Mesendoderm (in vitro differentiated cells): ENCODE data around the gene MUC2.

Source experiments
- DNase-seq: peaks from one replicate; pipeline ENCODE4 v3.0.0; 2013
- H2AK5ac ChIP-seq: 2 replicates; pipeline ENCODE4 v1.6.1; 2013; ENCODE audit warnings: low read length, inconsistent platforms
- H2BK120ac ChIP-seq: 2 replicates; pipeline ENCODE4 v1.6.1; 2013; ENCODE audit warnings: low read depth, mild to moderate bottlenecking, low read length, moderate library complexity, mixed read lengths
- H2BK15ac ChIP-seq: replicated peaks from 2 replicates; pipeline ENCODE4 v1.6.1; 2013; ENCODE audit warnings: low read depth, mild to moderate bottlenecking, moderate library complexity
- H2BK5ac ChIP-seq: 2 replicates; pipeline ENCODE4 v1.6.1; 2013; ENCODE audit warnings: low read length, inconsistent platforms
- H3K18ac ChIP-seq: 2 replicates; pipeline ENCODE4 v1.6.1; 2013; ENCODE audit warnings: mild to moderate bottlenecking, low read length, mixed read lengths
- H3K23ac ChIP-seq: one replicate; pipeline ENCODE4 v1.6.1; 2013; ENCODE audit warnings: low read length
- H3K27ac ChIP-seq: 2 replicates; pipeline ENCODE4 v1.5.1; 2013; ENCODE audit warnings: low read depth, mild to moderate bottlenecking, inconsistent platforms, low read length, moderate library complexity
- H3K27me3 ChIP-seq: 2 replicates; pipeline ENCODE4 v1.6.1; 2013; ENCODE audit warnings: low read length, control low read depth, mild to moderate bottlenecking, inconsistent platforms; ENCODE audit not compliant: insufficient read depth, poor library complexity
- H3K36me3 ChIP-seq: 2 replicates; pipeline ENCODE4 v1.6.1; 2013; ENCODE audit warnings: low read length, inconsistent platforms; ENCODE audit not compliant: control insufficient read depth, insufficient read depth
- H3K4ac ChIP-seq: one replicate; pipeline ENCODE4 v1.6.1; 2013; ENCODE audit warnings: low read depth, mild to moderate bottlenecking, low read length, moderate library complexity
- H3K4me1 ChIP-seq: 2 replicates; pipeline ENCODE4 v1.6.1; 2013; ENCODE audit warnings: low read depth, low read length, inconsistent platforms; ENCODE audit not compliant: control insufficient read depth
- H3K4me2 ChIP-seq: 2 replicates; pipeline ENCODE4 v1.6.1; 2013; ENCODE audit warnings: low read length
- H3K4me3 ChIP-seq: 2 replicates; pipeline ENCODE4 v1.5.1; 2013; ENCODE audit warnings: mild to moderate bottlenecking, low read length
- H3K56ac ChIP-seq: one replicate; pipeline ENCODE4 v1.6.1; 2013; ENCODE audit warnings: low read length
- H3K79me1 ChIP-seq: 2 replicates; pipeline ENCODE4 v1.6.1; 2013; ENCODE audit warnings: low read length, inconsistent platforms
- H3K79me2 ChIP-seq: 2 replicates; pipeline ENCODE4 v1.6.1; 2013; ENCODE audit warnings: mild to moderate bottlenecking, low read length; ENCODE audit not compliant: control insufficient read depth, insufficient read depth
- H3K9ac ChIP-seq: 2 replicates; pipeline ENCODE4 v1.6.1; 2013; ENCODE audit warnings: low read length, inconsistent platforms
- H4K5ac ChIP-seq: one replicate; pipeline ENCODE4 v1.6.1; 2013; ENCODE audit warnings: low read length
- H4K8ac ChIP-seq: one replicate; pipeline ENCODE4 v1.6.1; 2013; ENCODE audit warnings: low read depth, mild to moderate bottlenecking, control low read depth, low read length, moderate library complexity
- WGBS: extraction: QIAGEN DNeasy Blood & Tissue Kit; methylation state at CpG from one replicate; pipeline ENCODE4 v1.1.7; 2013; ENCODE audit warnings: low lambda C conversion rate, missing lambda C conversion rate; ENCODE audit not compliant: insufficient coverage; ENCODE audit errors: extremely low coverage; 5-methylcytosine and 5-hydroxymethylcytosine counted together

MUC2 gene

DNA sequence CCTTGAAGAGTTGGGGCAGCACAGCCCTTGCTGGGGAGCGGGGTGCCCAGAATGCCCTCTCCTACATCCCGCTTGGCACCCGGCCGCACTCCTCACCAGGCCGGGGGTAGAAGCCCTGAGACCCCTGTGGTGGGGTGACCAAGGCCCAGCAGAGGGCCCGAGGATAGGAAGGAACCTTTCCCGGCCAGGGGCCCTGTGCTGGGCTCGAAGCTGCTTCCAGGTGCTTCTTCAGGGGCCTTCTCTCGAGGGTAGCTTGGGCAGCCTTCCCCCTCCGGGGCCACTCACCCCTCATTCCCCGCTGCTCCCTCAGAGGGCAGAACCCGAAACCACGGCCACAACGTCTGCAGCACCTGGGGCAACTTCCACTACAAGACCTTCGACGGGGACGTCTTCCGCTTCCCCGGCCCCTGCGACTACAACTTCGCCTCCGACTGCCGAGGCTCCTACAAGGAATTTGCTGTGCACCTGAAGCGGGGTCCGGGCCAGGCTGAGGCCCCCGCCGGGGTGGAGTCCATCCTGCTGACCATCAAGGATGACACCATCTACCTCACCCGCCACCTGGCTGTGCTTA, 752 bp downstream of the MUC2 start:
- Histone ChIP-seq H3K79me2 (no peaks in the 10 kb centered on the region), H2AK5ac (no peak overlapping the region), H3K4me2 (no peak overlapping the region), H3K56ac (no peak overlapping the region), H3K36me3 (no peaks in the 10 kb centered on the region), H3K9ac (no peak overlapping the region), H2BK5ac (no peak overlapping the region), H4K5ac (no peak overlapping the region), H4K8ac (no peak overlapping the region), H3K27me3 (no peaks in the 10 kb centered on the region), H2BK15ac (no peak overlapping the region), H3K79me1 (no peaks in the 10 kb centered on the region), H3K4me1 (no peaks in the 10 kb centered on the region), H3K18ac (no peak overlapping the region), H3K23ac (no peak overlapping the region), H3K27ac (no peak overlapping the region), H3K4ac (no peak overlapping the region), H2BK120ac (no peak overlapping the region), H3K4me3 (no peak overlapping the region)
- no peak for DNase-seq
- no CpG with 5 or more reads among the region's 28 CpGs for WGBS

- Histone ChIP-seq H3K79me2 (no peaks in the 10 kb centered on the region), H3K27me3 (no peaks in the 10 kb centered on the region), H3K4ac (no peak overlapping the region), H2BK5ac (no peak overlapping the region), H3K23ac (no peak overlapping the region), H3K56ac (no peak overlapping the region), H3K4me3 (no peak overlapping the region), H3K4me1 (no peaks in the 10 kb centered on the region), H3K9ac (no peak overlapping the region), H3K79me1 (no peaks in the 10 kb centered on the region), H3K36me3 (no peaks in the 10 kb centered on the region), H2BK120ac (no peak overlapping the region), H4K8ac (no peak overlapping the region), H2AK5ac (no peak overlapping the region), H2BK15ac (no peak overlapping the region), H3K4me2 (no peak overlapping the region), H4K5ac (no peak overlapping the region), H3K27ac (no peak overlapping the region), H3K18ac (no peak overlapping the region)
- no CpG with 5 or more reads among the region's 18 CpGs for WGBS
- DNase-seq = no peak
Measured at GRCh38 chr11:1076061-1076665, 1.5 kb downstream of the MUC2 start.

DNA sequence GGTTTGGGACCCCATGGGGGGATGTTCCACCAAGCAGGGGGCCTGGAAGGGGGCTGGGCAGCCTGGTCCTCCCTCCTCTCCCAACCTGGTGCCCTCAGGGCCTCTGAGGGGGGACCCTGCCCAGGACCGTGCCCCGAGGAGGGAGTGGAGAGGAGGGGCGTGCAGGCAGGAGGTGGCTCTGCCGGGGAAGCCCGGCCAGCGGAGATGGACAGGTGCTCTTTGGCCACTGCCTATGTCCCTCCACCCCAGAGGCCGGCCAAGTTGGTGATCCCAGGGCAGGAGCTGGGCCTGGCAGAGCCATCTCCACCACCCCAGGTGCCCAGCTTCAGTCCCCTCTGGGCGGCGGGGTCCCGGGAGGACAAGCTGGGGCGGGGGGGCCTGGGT, 2.4 kb downstream of the MUC2 start:
- Histone ChIP-seq H3K36me3 (no peaks in the 10 kb centered on the region), H3K9ac (no peak overlapping the region), H3K18ac (no peak overlapping the region), H3K79me2 (no peaks in the 10 kb centered on the region), H3K27ac (no peak overlapping the region), H3K4me3 (no peak overlapping the region), H3K79me1 (no peaks in the 10 kb centered on the region), H4K8ac (no peak overlapping the region), H3K23ac (no peak overlapping the region), H4K5ac (no peak overlapping the region), H3K56ac (no peak overlapping the region), H2AK5ac (no peak overlapping the region), H2BK120ac (no peak overlapping the region), H2BK15ac (no peak overlapping the region), H3K4me2 (no peak overlapping the region), H3K4me1 (no peaks in the 10 kb centered on the region), H3K4ac (no peak overlapping the region), H3K27me3 (no peaks in the 10 kb centered on the region), H2BK5ac (no peak overlapping the region)
- DNase-seq = no peak
- no CpG with 5 or more reads among the region's 11 CpGs for WGBS

- Histone ChIP-seq H3K36me3 (no peaks in the 10 kb centered on the region), H3K79me1 (no peaks in the 10 kb centered on the region), H3K23ac (no peak overlapping the region), H3K79me2 (no peaks in the 10 kb centered on the region), H3K4ac (no peak overlapping the region), H3K27me3 (no peaks in the 10 kb centered on the region), H3K18ac (no peak overlapping the region), H2BK120ac (no peak overlapping the region), H3K27ac (no peak overlapping the region), H4K8ac (no peak overlapping the region), H3K4me3 (no peak overlapping the region), H2AK5ac (no peak overlapping the region), H3K9ac (no peak overlapping the region), H4K5ac (no peak overlapping the region), H3K56ac (no peak overlapping the region), H3K4me2 (no peak overlapping the region), H2BK5ac (no peak overlapping the region), H3K4me1 (no peaks in the 10 kb centered on the region), H2BK15ac (no peak overlapping the region)
- WGBS = no CpG with 5 or more reads among the region's 33 CpGs
- DNase-seq = no peak
Measured at GRCh38 chr11:1077417-1078119, 2.9 kb downstream of the MUC2 start.

DNA sequence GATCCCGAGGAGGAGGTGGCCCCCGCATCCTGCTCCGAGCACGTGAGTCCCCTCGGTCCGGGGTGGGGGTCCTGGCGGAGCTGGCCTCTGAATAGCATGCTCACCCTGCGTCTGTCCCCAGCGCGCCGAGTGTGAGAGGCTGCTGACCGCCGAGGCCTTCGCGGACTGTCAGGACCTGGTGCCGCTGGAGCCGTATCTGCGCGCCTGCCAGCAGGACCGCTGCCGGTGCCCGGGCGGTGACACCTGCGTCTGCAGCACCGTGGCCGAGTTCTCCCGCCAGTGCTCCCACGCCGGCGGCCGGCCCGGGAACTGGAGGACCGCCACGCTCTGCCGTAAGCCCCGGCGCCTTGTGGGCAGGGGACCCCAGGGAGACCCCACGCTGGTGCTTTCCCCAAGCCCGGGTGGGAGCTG, 3.5 kb downstream of the MUC2 start:
- H3K23ac ChIP-seq = no peak overlapping the region
- H3K4me1 ChIP-seq = no peaks in the 10 kb centered on the region
- no peaks in the 10 kb centered on the region for H3K36me3 ChIP-seq
- no peak for DNase-seq
- H2AK5ac ChIP-seq = no peak overlapping the region
- H4K5ac ChIP-seq = no peak overlapping the region
- H3K27ac ChIP-seq = no peak overlapping the region
- no peak overlapping the region for H3K4ac ChIP-seq
- no CpG with 5 or more reads among the region's 39 CpGs for WGBS
- no peak overlapping the region for H2BK15ac ChIP-seq
- H2BK5ac ChIP-seq = no peak overlapping the region
- H3K4me3 ChIP-seq = no peak overlapping the region
- no peak overlapping the region for H3K56ac ChIP-seq
- H4K8ac ChIP-seq = no peak overlapping the region
- H3K4me2 ChIP-seq = no peak overlapping the region
- H3K27me3 ChIP-seq = no peaks in the 10 kb centered on the region
- H3K79me1 ChIP-seq = no peaks in the 10 kb centered on the region
- no peak overlapping the region for H3K9ac ChIP-seq
- H3K79me2 ChIP-seq = no peaks in the 10 kb centered on the region
- H3K18ac ChIP-seq = no peak overlapping the region
- H2BK120ac ChIP-seq = no peak overlapping the region
